Stimulated activated CD4-positive, alpha-beta T cell treated with anti-CD3 and anti-CD28 coated beads, Interleukin-15, amount 100 ng/mL, for 48 hours (primary cell): ENCODE results near the gene NUBP1.
"Not testable (repeated sequence)": the region's sequence is repeated elsewhere in the genome, so short reads cannot be mapped to it uniquely, and the experiment has no call there.

Experiments used
- DNase-seq, 2 donors: peaks; one replicate each; pipeline ENCODE4 v3.0.0-alpha.2; 2020; ENCODE audit warnings: low read depth in 2 of 2

The NUBP1 gene

GRCh38 chr16:10751291-10751697 lies 7.7 kb downstream of the NUBP1 start:
- peak in 1 of 2 donors; percentile 30 for DNase-seq

DNA sequence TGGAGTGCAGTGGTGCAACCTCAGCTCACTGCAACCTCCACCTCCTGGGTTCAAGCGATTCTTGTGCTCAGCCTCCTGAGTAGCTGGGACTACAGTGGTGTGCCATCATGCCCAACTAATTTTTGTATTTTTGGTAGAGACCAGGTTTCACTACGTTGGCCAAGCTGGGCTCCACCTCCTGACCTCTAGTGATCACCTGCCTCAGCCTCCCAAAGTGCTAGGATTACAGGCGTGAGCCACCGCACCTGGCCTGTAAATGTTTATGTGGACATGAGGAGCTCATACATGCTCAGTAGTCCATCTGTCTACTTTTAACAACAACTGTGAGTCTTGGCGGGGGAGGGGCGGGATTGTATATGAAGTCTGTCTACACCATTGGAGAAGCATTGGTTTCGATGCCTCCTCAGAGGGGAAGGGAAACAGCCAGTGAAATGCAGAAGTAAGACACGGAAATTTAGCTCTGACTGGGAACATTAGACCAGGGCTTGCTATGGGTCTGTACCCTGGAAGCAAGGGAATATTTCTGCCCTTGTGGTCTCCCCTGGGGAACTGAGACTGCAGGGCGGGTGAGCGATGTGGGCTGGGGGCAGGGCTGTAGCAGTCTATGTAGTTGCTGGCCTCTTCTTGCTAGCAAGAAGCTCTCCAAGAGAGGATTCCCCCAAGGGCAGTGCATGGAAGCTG lies 9.3 kb downstream of the NUBP1 start:
- no peak for DNase-seq

DNA sequence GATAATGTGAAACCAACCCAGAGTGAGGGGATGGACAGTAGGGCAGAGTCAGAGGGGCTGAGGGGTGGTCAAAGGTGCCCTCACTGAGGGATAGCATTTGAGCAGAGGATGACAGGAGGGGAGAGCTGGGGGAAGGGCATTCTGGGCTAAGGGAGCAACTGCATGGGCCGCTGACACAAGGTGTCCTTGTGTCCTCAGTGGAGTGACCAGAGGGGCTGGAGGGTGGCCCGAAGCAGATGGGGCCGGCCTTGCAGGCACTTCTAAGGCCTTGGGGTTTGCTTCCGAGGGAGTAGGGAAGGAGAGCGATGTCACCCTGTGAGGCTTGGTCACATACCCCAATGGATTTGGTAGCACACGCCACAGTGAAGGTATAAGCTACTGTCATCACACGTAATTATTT lies 10.0 kb downstream of the NUBP1 start:
- DNase-seq, result no peak

DNA sequence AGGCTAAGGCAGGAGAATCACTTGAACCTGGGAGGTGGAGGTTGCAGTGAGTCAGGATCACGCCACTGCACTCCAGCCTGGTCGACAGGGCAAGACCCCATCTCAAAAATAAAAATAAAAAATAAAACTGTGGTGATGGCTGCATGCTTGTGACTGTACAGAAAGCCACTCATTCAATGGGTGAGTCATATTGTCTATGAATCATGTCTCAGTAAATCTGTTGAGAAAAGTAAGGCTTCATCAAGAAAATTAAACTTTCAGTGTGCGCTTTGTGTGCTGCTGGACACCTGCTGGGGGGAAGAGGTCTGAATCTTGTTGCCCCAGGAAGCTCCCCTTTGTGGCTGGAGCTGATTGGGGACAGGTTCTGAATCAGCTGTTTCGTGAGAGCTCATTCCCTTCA lies 11.3 kb downstream of the NUBP1 start:
- DNase-seq, result no peak

GRCh38 chr16:10756574-10756973 lies 12.9 kb downstream of the NUBP1 start:
- no peak for DNase-seq

DNA sequence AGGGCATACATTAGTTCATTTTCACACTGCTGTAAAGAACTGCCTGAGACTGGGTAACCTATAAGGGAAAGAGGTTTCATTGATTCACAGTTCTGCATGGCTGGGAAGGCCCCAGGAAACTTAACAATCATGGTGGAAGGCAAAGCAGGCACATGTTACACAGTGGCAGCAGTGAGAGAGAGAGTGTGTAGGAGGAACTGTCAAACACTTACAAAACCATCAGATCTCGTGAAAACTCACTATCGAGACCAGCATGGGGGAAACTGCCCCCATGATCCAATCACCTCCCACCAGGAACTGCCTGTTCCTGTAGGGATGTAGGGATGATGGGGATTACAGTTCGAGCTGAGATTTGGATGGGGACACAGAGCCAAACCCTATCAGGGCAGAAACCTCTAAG lies 17.2 kb downstream of the NUBP1 start:
- no peak for DNase-seq

GRCh38 chr16:10761373-10761772 lies 17.7 kb downstream of the NUBP1 start:
- no peak for DNase-seq

DNA sequence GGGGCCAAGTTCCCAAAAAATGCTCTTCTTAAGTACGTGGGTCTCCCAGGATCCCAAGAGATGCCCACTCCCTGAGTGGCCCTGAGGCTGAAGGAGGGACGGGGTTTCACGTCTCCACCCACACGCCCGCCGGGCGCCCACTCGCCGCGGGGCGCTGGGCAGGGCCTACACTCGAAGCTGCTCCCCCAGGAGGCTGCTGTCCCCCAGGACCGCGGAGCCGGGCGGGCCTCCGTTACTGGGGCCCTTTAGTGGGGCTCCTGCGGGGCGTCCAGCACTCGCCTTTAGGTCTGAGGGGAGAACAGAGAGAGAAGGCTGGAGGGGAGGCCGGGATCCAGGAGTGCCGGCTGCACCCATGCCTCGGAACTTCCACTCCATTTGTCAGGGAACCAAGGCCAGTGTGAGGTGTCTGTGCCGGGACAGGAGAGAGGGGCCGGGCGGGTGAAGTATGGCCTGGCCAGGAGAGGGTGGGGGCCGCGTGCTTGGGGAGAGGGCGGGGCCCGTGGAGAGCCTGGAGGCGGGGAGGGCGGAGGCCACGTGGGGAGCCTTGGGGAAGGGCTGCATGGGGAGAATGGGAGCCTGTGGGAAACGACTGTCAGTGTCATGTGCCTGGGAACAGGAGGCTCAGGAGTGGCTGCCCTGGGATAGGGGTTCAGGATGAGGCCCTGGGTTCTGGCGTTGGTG lies 18.8 kb downstream of the NUBP1 start:
- DNase-seq, result no peak

DNA sequence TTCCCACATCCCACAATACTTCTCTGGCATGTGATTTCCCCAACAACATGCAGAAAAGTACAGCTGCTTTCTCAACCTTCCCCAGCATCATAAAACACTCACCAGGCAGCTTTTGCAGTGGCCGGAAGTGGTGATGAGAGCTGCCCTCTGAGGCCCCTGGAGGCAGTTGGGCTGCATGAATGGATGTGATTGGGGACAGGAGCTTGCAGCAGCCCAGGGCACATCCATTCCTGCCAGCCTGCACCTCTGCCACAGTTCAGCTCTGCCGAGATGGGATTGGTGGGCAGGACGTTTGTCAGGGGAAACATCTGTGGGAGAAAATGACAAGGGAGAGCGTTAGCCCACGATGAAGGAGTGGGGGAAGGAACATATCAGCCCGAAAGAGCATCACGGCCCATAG lies 19.8 kb downstream of the NUBP1 start:
- no peak for DNase-seq

GRCh38 chr16:10765772-10766171 lies 22.1 kb downstream of the NUBP1 start:
- DNase-seq, result no peak

- no peak for DNase-seq
Measured at GRCh38 chr16:10767127-10767526, 23.5 kb downstream of the NUBP1 start.

GRCh38 chr16:10769381-10769780 lies 25.7 kb downstream of the NUBP1 start:
- DNase-seq, result no peak

DNA sequence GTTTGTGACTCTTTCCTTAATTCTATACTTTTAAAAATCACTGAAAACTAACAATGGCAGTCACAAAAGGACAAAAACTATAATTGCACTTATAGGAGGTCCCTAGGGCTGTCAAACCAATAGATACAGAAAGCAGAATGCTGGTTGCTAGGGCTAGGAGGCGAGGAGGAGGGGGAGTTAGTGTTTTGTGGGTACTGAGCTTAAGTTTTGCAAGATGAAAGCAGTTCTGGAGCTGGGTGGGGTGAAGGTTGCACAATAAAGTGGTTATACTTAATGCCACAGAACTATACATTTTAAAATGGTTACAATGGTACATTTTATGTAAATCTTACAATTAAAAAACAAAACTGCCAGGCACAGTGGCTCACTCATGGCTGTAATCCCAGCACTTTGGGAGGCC lies 27.3 kb downstream of the NUBP1 start:
- no peak for DNase-seq

DNA sequence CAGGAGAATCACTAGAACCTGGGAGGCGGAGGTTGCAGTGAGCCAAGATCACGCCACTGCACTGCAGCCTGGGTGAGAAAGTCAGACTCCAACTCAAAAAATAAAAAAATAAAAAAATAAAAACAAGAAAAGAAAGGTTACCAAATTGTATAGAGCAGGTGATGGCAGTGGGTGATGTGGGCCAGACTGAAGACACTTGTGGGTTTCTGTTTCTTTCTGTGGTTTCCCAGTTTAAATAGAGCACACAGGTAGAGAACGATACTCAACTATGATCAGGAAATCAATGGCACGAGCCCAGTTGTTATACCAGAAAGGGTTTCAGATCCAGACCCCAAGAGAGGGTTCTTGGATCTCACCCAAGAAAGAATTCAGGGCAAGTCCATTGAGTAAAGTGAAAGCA lies 32.6 kb downstream of the NUBP1 start:
- no peak for DNase-seq

- DNase-seq, result not testable (repeated sequence)
Measured at GRCh38 chr16:10776923-10777322, 33.3 kb downstream of the NUBP1 start.

DNA sequence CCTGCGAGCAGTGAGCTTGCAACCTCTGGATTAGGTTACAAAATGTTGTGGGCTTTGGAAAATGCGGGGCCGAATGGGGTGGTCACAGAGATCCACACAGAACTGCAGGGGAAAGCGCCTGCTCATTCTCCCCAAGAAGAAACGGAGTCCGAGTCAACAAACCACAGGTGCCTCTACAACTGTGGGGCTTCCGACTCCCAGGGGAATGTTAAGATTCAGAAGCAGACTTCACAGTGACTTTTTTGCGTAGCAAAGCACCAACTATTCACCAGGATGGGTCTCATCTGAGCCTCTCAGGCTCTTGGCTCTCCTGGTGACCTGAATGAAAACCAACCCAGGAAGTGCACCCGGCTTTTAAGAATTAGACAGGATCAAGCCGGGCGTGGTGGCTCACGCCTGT lies 33.7 kb downstream of the NUBP1 start:
- no peak for DNase-seq

DNA sequence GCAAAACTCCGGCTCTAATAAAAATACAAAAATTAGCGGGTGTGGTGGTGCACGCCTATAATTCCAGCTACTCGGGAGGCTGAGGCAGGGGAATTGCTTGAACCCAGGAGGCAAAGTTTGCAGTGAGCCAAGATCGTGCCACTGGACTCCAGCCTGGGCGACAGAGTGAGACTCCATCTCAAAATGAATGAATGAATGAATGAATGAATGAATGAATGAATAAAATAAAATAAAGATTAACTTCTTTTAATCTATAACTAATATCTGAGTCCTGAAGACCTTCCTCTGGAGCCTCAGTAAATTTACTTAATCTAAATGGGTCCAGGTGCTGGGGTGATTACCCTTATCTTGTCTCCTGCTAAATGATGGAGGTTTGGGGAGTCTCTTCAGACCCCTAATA lies 36.3 kb downstream of the NUBP1 start:
- DNase-seq, result not testable (repeated sequence)

DNA sequence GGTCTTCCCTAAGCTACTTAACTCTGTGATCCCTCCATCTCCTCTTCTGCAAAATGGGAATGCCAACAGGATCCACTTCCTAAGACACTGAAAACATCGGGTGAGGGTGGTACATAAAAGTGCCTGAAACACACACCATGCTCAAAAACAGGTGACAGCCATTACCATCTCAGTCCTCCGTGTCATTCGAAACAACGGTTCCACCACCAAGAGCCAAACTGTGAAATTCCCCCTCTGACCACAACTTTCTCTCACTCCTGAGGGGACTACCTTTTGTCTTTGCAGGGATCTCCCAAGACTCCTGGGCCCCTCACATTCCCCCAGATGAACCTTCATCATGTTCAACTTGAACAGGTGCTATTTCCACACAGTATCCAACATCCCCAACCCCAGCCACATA lies 37.0 kb downstream of the NUBP1 start:
- no peak for DNase-seq

DNA sequence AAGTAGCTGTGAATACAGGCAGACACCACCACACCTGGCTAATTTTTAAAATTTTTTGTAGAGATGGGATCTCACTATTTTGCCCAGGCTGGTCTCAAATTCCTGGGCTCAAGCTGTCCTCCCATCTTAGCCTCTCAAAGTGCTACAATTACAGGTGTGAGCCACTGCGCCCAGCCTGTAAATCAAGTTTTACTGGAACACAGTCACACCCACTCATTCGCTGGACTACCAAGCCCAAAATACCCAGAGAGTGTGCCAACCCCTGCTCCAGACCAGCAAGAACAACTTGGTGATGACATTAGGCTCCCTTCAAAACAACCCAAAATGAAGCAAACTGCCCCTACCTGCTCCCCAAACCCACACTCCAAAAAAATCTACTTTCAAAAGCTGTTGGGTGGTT lies 39.0 kb downstream of the NUBP1 start:
- no peak for DNase-seq

- no peak for DNase-seq
Measured at GRCh38 chr16:10787304-10787703, 43.7 kb downstream of the NUBP1 start.

- DNase-seq, result not testable (repeated sequence)
Measured at GRCh38 chr16:10788630-10789029, 45.0 kb downstream of the NUBP1 start.

- DNase-seq, result no peak
Measured at GRCh38 chr16:10791048-10791447, 47.4 kb downstream of the NUBP1 start.

- DNase-seq, result no peak
Measured at GRCh38 chr16:10799736-10800135, 56.1 kb downstream of the NUBP1 start.

- DNase-seq, result no peak
Measured at GRCh38 chr16:10805334-10805733, 61.7 kb downstream of the NUBP1 start.
